Measurements from ENCODE around the gene RAB8B. TPM values are rescaled to one million over a fixed set of nuclear protein-coding genes. Genes with fewer than 3 reads are reported as not detected.

RAB8B gene
- total and polyA plus RNA-seq, 10 of the 15 experiments (the other 5 are each of a cell fraction or from before 2014, with no cell fraction given): 17.8 to 104 (median 65.1) TPM

DNA sequence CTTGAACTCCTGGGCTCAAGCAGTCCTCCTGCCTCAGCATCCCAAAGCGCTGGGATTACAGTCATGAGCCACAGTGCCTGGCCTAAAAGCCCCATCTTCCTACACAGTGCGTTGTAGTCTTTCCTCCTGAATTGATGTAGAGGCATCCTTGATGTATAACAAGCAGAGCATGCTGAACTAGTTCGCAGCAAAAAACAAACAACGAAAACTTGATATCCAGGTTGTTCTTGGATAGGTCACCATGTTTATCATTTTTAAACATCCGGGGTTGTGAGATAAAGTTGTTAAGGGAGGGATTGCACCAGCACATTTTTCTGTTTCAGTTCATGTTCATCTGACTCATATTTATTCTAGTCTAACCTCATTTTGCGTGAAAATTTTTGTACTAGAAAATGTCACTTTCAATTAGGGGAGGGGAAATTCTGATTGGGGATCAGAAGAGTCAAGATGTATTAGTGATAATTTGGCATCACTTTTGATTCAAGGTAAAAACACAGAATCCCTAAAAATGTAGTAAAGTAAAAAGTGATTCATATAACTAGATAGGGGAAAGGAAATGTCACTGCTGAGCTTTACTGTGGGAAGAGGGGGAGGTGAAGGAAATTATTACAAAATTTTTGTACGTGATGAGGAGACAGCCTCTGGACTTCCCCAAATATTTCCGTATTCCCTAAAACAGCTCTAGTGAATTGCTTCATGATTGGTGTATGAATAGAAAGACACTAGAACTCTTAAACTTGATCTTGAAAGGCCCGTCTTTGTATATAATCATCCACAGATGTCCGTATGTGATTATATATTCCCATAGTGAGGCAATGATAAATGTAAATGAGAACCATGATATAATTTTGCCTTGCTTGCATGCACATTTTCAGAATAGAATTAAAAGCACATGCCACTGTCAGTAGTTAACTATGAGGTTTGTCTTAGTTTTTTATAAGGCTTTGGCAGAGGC is 22.9 kb downstream of the RAB8B start (continued):
- TF ChIP-seq WRNIP1 (IDR thresholded peaks at IDR 0.05; ENCODE audit: borderline replicate concordance, low read depth, low read length) (no peak), TCF7 (IDR thresholded peaks at IDR 0.05; ENCODE audit: borderline replicate concordance) (peak; percentile 39; the same call in 1 of the 2 replicates), ETV6 (conservative IDR thresholded peaks at IDR 0.05 in 1 of 2, IDR thresholded peaks at IDR 0.05 in 1 of 2; ENCODE audit: borderline replicate concordance in 1 of 2, low read depth in 1 of 2) (peak in 1 of 2 experiments; percentile 29; a peak in 1 of 4 replicates), ZBED1 (IDR thresholded peaks at IDR 0.05; ENCODE audit: borderline replicate concordance) (no peak), KDM1A (IDR thresholded peaks at IDR 0.05; ENCODE audit: borderline replicate concordance) (no peak), STAT1 (conservative IDR thresholded peaks at IDR 0.05) (no peak), EGR1 (IDR thresholded peaks at IDR 0.05; ENCODE audit: borderline replicate concordance in 1 of 2, low read depth in 2 of 2, low read length in 2 of 2) (no peak), SKIL (IDR thresholded peaks at IDR 0.05; ENCODE audit: low read depth, poor library complexity, severe bottlenecking) (peak; percentile 50), HDAC6 (IDR thresholded peaks at IDR 0.05; ENCODE audit: unreplicated experiment) (no peak), ZNF207 (IDR thresholded peaks at IDR 0.05; ENCODE audit: borderline replicate concordance) (no peak), HDAC2 (IDR thresholded peaks at IDR 0.05) (no peak), ZNF274 (IDR thresholded peaks at IDR 0.05; ENCODE audit: insufficient read depth, insufficient read length) (no peak), MYB (IDR thresholded peaks at IDR 0.05; ENCODE audit: borderline replicate concordance, low read depth, low read length) (no peak), NRF1 (conservative IDR thresholded peaks at IDR 0.05; ENCODE audit: low read depth, low read length) (no peak), MTA3 (IDR thresholded peaks at IDR 0.05; ENCODE audit: borderline replicate concordance, low read length) (no peak), TARDBP (IDR thresholded peaks at IDR 0.05; ENCODE audit: borderline replicate concordance) (no peak), EZH2 (IDR thresholded peaks at IDR 0.05; ENCODE audit: borderline replicate concordance, control insufficient read depth, low read depth, low read length) (no peak), ZNF24 (IDR thresholded peaks at IDR 0.05) (no peak)
- TF ChIP-seq, protein P1, sequence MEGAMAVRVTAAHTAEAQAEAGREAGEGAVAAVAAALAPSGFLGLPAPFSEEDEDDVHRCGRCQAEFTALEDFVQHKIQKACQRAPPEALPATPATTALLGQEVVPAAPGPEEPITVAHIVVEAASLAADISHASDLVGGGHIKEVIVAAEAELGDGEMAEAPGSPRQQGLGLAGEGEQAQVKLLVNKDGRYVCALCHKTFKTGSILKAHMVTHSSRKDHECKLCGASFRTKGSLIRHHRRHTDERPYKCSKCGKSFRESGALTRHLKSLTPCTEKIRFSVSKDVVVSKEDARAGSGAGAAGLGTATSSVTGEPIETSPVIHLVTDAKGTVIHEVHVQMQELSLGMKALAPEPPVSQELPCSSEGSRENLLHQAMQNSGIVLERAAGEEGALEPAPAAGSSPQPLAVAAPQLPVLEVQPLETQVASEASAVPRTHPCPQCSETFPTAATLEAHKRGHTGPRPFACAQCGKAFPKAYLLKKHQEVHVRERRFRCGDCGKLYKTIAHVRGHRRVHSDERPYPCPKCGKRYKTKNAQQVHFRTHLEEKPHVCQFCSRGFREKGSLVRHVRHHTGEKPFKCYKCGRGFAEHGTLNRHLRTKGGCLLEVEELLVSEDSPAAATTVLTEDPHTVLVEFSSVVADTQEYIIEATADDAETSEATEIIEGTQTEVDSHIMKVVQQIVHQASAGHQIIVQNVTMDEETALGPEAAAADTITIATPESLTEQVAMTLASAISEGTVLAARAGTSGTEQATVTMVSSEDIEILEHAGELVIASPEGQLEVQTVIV (IDR thresholded peaks at IDR 0.05; ENCODE audit: borderline replicate concordance, partially characterized antibody): no peak
- TF ChIP-seq, protein P2, sequence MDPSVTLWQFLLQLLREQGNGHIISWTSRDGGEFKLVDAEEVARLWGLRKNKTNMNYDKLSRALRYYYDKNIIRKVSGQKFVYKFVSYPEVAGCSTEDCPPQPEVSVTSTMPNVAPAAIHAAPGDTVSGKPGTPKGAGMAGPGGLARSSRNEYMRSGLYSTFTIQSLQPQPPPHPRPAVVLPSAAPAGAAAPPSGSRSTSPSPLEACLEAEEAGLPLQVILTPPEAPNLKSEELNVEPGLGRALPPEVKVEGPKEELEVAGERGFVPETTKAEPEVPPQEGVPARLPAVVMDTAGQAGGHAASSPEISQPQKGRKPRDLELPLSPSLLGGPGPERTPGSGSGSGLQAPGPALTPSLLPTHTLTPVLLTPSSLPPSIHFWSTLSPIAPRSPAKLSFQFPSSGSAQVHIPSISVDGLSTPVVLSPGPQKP (IDR thresholded peaks at IDR 0.05; ENCODE audit: low read depth, low read length): no peak
- TF ChIP-seq, protein P3, sequence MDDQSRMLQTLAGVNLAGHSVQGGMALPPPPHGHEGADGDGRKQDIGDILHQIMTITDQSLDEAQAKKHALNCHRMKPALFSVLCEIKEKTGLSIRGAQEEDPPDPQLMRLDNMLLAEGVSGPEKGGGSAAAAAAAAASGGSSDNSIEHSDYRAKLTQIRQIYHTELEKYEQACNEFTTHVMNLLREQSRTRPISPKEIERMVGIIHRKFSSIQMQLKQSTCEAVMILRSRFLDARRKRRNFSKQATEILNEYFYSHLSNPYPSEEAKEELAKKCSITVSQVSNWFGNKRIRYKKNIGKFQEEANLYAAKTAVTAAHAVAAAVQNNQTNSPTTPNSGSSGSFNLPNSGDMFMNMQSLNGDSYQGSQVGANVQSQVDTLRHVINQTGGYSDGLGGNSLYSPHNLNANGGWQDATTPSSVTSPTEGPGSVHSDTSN (IDR thresholded peaks at IDR 0.05; ENCODE audit: insufficient replicate concordance, low read depth, low read length): no peak

Data from GM12878 (cell line).